GM21723 (cell line): ENCODE measurements around the gene NPC2.
A peak's percentile ranks its signal among the peaks of the same experiment; 100 is the strongest.
"Not testable (repeated sequence)": the region's sequence is repeated elsewhere in the genome, so short reads cannot be mapped to it uniquely, and the experiment has no call there.

Experiments
- ATAC-seq: cut with Tn5 transposase; IDR thresholded peaks from one replicate; pipeline ENCODE4 v1.9.1; 2021; ENCODE audit warnings: mild to moderate bottlenecking, moderate library complexity; ENCODE audit not compliant: unreplicated experiment

The NPC2 gene

DNA sequence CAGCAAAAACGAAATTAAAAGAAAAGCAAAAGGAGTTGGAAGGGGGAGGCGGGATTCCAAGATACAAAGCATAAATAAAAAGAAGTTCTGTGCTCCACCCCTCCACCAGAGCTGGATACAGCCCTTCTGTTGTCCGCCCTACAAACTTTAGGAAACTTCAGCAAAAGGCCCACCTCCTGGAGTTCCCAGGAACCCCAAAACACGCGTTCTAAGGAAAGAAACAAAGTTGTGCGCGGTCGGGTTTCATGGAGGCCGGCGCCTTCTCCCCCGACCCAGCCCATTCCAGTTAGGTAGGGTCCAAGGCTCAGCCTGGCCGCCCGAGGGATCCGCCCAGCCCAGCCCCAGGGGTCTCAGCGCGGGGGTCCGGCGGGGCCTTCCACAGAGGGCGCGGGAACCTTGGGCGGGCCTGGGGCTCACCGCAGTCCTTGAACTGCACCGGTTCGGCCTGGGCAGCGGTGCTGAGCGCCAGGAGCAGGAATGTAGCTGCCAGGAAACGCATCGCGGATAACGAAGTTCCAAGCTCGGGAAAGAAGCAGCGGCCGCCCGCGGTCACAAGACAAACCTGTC, at the start of gene NPC2:
Gene NPC2, minus strand, starts transcription at position 530 of the 567 bp plus-strand sequence. Its CDS starts 31 bp downstream, at position 499.
- ATAC-seq = peak; percentile 16

DNA sequence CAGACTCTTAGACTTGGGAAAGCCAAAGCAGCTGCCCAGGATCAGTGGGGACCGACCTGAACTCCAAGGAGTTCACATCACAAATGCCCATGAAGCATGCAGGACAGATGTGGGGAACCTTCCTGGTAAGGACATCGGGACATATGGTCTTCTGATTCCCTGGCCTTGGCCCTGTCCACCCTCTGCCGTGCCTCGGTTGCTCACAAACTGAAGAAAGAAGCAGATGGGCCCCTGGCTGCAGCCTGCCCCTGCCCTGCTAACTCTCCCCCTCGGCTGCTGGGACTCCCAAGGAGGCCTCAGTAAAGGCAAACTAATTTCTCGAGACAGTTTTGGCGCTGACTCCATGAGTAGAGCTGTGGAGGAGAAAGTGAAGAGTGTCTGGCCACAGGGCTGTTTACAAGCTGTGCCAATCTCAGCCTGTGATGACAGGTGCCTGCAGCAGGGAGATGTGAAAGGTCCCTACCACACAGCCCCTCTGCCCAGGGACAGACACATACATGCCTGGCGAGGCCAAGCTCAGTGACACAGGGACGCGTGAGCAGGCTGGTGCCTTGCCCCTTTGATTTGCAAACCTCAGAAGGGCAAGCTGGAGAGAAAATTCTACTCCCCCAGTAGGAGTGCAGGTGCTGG, 49.1 kb upstream of the NPC2 start:
- ATAC-seq = no peak

DNA sequence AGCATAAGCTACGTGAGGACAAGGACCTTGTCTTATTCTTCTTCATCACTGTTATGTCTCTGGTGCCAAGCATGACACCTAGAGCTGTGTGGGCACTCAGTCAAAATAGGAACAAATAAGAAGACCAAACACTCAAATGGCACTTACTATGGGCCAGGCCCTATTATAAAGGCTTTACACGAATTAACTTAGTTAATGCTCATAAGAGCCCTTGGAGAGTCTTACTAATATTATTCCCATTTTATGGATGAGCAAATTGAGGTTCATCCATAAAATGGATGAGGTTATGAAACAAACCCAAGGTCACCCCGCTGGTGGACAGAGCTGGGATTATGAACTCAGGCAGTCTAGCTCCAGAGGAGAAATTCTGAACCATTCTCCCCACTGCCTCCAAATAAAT, 48.1 kb upstream of the NPC2 start:
- ATAC-seq = no peak

DNA sequence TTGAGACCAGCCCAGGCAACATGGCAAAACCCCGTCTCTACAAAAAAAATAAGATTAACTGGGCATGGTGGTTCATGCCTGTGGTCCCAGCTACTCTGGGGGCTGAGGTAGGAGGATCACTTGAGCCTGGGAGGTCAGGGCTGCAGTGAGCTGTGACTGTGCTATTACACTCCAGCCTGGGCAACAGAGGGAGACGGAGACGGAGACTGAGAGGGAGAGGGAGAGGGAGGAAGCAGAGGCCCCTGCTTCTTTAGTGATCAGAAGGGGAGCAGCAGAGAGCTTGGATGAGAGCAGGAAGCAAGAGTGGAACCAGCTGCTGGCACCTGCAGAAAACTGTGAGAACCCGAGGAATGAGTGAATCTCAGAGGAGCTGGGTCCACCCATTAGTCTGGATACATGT, 46.4 kb upstream of the NPC2 start:
- ATAC-seq = no peak

DNA sequence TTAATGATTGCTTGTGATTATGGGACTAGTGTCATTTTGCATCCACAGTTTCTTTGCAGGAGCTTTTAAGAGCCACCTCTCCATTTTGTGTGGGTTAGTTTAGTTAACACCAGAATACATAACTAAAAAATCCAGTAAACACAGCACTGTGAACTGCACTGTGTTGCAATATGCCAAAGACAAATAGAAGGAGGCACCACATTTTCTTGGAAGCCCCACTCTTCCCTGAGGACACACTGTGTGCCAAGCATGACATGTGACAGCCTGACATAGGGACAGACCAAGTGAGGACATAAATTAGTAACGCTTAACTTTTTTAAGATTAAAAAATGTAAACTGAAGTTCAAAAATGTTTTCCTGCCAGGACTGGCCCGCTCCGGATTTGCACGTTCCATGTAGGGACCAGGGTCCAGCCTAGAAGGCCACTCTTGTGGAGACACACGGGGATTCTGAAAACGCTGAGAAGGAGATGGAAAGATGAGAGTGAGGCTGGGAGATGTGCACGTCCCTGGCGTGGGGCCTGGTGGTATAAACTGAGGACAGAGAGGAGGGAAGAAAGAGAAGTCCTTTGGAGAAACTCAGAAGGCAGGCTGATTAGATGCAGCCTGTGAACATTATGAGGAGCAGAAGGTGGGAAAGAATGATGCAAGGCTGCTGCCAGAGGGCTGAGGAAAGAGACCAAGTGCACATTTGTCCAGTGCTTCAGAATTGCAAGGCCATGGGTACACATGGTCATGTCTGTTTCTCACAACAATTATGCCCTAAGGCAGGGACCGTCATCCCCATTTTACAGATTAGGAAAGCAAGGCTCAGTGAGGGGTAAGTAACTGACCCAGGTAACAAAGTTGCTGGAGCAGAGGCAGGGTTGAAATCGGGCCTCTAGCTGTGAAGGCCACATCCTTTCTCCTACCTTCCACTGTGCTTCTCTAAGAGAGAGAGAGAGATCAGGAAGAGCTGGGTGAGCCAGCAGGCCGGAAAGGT, 45.6 kb upstream of the NPC2 start:
- ATAC-seq = no peak

DNA sequence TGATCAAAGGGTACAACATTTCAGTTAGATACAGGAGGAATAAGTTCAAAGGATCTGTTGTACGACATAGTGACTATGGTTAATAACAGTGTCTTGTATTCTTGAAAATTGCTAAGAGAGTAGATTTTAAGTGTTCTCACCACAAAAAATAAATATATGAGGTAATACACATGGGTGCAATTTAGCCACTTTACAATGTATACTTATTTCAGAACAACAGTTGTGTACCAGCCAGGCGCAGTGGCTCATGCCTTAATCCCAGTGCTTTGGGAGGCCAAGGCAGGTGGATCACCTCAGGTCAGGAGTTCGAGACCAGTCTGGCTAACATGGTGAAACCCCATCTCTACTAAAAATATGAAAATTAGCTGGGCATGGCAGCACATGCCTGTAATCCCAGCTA, 43.2 kb upstream of the NPC2 start:
- not testable (repeated sequence) for ATAC-seq

DNA sequence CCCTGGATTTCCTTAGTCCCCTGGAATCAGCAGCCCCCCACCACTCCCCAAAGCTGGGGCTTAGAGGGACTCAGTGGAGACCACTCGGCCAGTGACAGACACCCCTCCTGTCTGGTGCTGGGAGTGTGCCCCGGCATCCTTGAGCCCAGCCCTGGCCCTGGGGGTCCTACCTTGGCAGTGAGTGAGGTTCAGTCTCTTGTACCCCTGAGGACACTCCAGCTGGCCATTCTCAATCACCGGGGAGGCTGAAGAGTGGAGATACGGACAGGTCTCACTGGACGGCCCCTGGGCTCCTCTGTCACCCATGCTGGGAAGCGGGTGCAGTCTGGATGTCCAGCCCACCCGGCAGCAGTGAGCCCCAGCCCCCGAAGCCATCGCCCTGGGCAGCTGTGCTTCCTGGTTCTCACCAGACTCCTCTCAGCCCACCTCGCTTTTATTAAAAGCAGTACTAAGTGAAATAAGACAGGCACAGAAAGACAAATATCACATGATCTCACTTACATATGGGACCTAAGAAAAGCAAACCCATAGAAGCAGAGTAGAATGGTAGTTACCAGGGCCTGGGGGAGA, 42.7 kb upstream of the NPC2 start:
- ATAC-seq = no peak

DNA sequence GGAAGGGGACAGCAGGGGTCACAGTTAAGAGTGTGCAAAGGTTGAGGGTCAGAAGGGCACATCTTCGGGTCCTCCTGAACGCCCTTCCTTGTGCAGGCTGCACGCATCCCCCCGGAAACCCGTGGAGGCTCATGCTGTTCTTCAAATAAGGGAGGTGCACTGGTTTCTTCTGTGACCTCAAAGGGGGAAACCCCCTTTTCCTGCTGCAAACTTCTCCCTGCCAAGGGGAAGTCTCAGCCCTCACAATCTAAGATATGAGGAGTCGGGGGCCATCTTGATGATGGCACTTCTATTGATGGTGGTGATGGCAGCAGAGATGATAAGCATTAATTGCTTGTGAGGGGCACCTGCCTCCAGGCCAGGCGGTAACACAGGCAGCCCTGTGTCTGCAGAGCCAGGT, 40.5 kb upstream of the NPC2 start:
- no peak for ATAC-seq

DNA sequence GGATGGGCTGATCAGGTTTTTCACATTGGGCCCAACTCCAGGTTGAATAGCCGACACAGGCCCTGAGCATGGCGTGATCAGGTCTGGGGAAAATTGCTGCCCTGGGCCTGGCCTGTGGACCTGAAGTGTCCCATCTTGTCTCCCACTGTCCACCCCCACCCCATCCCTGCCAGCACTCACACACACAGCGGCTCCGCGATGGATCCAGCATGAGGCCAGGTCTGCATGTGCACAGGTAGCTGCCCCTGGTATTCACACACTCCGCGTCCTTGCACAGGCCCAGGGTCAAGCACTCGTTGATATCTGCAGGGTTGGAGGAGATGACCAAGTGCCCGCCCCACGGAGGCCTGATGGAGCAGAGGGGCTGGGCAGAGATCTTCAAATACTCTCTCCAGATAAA, 39.1 kb upstream of the NPC2 start:
- no peak for ATAC-seq

DNA sequence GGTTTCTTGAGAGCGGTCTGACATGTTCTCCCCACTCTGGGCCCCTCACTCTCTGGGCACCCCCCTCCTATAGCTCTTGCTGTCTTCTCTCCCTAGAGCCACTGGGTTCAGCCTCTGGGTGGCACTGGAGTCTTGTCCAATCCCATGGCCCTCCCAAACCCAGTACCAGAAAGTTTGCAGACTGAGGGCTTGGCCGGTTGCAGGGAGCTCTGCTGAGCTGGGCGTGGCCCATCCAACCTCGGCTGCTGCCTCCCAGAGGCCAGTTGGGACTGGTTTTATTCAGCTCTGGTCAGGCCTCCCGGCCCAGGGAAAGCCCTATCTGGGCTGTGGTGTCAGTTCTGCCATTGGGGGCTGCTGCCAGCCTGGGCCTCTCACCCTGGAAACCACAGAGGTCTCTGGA, 38.4 kb upstream of the NPC2 start:
- no peak for ATAC-seq

DNA sequence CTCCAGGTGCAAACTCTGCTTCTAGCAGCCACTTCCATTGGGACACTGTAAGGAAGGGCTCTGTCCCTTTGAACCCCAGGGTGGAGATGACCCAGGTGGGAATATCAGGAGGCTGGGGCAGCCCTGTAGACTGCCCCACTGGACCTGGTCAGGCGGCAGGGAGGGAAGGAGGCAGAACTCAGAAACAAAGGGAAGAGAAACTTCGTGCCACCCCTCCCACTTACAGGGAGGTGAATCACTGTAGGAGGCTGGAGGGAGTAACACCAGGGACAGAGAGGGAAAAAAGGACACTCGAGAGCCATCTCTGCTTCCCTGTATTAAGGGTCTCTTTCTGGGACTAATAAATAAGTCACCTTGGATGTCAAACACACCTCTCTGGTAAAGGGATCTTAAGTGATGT, 37.9 kb upstream of the NPC2 start:
- ATAC-seq = no peak

DNA sequence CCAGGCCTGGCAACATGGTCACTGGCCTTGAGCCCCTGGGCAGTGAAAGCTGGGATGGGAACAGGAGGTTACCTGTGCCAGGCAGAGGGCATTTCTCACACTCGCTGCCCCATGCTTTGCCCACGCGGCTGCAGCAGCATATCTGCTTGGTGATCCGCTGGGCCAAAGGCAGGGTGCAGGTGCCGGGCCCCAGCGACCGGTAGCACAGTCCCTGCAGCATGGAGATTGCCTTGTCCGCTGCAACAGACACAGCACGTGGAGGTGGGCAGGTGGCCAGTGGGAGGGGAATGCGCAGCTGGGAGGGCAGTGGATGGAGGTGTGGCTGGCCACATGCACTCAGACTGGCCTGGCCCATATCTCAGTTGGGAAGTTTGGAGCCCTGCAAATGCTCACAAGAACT, 35.8 kb upstream of the NPC2 start:
- ATAC-seq = no peak

DNA sequence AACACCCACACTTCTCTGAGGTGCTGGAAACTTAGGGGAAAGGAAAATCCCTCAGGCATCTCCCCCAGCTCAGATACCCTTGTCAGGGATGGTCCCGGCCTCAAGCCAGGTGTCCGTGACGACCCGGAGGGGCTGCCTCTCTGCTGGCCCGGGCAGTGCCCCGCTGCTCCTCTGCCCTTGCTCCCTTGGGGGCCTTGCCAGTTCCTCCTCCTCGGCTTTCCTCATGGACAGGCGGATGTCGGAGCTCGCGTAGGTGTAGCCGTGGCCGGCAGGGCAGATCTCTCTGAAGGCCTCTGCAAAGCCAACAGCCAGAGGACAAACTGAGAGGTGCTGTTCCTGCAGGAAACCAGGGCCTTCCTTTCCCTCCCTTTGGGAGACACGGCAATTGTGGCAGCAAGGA, 35.3 kb upstream of the NPC2 start:
- ATAC-seq = no peak

DNA sequence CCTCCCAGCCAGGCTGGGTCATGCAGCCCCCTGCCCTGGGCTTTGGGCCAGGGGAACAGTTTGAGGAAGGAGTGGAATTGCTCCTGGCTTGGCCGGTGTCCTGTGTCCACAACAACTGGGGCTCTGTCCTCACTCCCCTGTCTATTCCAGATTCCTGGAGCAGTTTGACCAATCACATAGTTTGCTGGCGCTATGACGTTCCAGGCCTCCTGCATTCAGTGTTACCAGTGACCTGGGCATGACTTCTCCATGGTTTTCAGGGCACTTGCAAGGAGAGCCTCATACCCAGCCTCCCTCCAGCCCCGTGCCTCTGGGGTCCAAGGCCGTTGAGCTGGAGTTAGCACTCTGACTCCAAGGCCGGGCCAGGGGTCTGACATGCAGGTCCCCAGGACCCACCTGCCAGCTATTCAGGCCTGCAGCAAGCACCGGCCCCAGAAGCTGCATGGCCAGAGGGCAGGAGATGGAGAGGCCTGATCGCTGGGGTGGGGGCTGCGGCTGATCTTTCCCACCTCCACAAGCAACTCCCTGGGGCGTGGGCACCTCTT, 34.7 kb upstream of the NPC2 start:
- ATAC-seq = no peak

DNA sequence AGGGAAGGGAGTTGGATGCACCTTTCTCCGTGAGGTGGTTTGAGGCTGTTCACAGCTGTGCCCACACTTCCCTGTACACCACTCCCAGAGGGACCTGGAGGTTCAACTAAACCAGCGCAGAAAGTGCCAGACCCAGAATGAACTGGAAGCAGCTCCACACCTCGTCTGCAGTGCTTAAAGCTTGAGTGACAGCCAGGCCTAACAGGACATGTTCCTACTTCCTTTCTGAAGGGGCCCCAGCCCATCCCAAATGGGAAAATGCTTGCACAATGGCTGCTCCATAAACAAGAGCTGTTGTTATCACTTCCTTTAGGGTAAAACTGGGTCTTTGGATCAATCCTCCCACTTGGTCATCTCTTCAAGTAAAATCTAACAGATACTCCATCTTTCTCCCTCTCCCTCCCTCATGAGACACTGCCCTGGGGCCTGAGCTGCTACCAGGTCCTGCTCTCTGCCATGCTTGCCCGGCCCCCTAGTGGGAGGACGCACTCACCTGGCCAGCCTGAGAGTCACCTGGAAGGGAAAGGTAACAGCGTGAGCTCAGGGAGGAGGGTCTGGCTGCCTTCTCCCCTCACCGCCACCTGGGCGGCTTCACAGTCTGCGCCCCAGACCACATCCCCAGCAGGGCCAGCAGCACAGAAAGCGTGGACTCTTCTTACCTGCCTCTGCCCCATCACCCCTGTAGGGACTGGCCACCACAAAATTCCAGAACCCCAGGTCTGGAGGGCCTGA, 33.9 kb upstream of the NPC2 start:
- no peak for ATAC-seq

DNA sequence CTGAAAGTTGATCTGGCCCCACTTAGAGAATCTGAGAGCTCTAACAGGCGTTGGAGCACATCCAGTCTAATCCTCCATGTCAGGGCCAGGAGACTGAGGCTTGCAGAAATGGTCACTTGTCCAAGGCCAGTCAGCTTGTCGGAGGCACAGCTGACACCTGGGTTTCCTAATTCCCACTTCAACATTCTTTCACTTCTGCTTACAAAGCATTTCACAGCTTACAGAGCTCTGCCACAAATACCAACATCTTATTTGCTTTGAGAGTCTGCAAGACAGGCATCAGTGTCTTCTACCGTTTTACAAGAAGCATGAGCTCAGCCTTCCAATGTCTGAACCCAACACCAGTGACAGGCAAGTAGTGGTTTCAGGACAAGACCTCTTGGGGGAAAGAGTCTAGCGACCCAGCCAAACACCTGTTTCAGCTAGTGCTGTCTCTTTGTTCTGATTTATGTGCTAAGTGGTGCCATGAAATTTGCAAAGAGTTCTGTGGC, 32.3 kb upstream of the NPC2 start:
- ATAC-seq = no peak

DNA sequence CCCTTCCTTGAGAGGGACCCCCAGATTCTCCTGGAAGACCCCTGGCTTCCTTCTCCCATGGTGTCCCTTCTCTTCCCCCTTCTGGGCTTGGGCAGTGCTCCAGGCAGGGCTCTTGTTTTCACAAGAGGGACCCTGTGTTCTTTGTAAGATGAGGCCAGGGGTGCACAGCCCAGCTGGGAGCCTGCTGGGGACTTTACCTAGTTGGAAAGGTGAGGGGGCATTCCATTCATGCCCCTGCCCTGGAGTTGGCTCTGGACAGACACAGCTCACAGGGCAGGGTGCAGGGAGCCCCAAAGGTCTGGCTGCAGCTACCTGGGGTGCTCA, 31.7 kb upstream of the NPC2 start:
- no peak for ATAC-seq

DNA sequence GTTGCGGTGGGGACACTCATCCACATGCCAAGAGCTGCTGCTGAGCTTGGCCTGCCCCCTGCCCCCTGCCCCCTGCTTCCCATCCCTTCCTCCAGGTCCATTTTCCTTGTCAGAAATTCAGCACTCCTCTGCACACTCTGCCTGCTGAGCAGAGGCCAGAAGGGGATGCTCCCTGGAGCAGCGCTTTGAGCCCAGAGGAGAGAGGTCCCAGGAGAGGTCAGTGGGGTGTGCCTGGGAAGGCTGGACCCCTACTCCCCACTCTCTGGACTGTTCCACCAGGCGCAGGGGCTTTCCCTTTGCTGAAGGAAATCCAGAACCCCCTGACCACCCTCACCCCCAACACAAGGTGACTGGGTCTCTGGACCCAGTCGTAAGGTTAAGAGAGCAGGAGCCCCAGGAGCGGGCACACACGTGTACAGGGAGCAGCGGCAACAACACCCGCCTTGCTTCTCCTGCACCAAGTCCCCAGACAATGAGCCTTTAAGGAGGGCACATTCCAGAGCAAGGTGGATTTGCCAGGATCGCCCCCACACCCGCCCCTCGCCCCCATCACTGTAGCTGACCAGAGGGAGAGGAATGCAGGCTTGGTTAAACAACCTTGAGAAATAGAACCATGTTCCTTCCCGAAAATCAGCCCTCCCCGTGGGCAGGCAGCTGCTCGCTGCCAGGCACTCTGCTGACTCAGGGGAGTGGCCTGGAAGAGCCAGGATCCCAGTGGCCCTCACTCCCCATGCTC, 31.1 kb upstream of the NPC2 start:
- ATAC-seq = no peak

DNA sequence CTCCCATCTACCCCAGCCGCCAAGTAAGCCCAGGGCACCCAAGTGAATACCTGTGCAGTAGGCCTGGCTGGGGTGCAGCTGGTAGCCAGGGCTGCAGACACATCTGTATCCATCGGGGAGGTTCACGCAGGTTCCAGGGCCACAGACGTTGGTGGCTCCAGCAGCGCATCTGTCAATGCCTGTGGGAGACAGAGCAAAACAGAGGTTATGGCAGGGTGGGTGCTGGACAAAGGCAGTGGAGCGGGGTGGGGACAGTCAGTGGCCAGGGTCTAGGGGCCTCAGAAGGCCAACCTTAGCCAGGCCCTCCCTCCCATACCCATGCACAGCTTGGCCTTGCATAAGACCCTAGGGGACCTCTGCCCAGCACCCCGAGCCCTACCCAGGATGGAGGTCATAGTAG, 29.6 kb upstream of the NPC2 start:
- ATAC-seq = no peak

DNA sequence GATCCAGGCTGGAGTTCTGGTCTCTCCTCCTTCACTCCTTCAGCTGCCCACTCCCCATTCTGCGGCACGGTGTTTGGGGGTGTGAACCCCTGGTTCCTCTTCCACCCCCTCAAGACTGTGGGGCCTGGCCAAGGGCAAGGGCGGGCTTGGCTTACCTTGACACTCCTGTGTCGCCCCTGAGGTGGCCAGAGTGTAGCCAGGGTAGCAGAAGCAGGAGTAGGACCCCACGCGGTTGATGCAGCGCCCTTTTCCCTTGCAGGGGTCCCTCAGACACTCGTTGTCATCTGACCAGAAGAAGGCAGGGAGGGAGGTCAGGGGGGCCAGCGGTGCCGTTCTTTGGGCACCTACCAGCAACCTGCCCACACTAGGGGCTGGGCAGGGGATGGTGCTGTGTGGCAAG, 28.7 kb upstream of the NPC2 start:
- ATAC-seq = no peak
